HG03159 (cell line): ENCODE results near the gene MYH9.
"Not testable (repeated sequence)": the region's sequence is repeated elsewhere in the genome, so short reads cannot be mapped to it uniquely, and the experiment has no call there.

ENCODE experiments used
- ATAC-seq: cut with Tn5 transposase; IDR thresholded peaks from one replicate; pipeline ENCODE4 v1.9.1; 2021; ENCODE audit warnings: mild to moderate bottlenecking, moderate library complexity; ENCODE audit not compliant: unreplicated experiment

Gene MYH9

DNA sequence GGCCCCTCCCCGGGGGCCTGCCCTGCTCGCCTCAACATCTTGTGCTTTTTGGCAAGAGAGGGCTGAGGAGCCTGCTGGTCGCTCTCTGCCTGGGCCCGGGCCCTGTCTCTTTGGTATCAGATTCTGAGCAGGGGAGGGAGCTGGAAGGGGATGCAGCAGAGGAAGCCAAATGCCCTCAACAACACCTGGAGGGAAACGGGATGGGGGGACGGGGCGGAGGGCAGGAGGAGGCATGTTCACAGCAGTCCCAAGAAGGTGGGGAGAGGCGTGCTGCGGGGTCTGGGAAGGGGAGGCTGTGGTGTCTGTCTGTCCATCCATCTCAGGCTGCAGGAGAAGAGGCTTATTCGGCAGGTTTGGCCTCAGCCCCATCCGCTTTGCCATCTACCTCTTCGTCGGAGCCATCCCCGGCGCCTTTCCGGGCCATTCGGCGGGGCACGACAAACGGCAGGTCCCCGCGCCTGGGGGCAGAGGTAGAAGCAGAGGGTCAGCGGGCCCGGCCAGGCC is 105.4 kb downstream of the MYH9 start:
- ATAC-seq, result no peak

DNA sequence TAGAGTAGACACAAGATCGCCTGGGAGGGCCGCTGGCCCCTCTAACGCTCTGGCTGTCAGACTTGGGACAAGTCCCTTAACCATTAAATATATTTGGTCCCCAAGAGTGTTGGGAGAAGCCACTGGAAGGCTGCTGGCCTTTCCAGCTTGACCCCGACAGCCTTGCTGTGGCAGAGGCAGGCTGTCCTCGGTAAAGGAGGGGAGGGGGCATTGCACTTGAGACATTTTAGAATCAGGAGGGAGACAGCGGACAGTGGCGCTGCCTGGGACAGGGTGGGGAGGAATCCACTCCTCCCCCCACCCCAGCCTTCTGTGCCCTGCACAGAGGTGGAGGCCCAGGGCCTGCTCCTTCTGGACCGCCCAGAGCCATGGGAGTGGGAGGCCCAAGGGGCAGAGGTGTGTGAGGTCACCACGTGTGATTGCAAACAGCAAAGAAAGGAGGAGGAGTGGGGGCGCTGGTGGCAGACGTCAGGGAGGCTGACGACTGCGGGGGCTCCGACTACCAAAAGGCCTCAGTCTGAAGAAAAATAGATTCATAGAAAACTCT is 105.9 kb downstream of the MYH9 start:
- ATAC-seq, result no peak

- no peak for ATAC-seq
These were observed 107.4 kb downstream of the MYH9 start for GRCh38 chr22:36280379-36280778.

DNA sequence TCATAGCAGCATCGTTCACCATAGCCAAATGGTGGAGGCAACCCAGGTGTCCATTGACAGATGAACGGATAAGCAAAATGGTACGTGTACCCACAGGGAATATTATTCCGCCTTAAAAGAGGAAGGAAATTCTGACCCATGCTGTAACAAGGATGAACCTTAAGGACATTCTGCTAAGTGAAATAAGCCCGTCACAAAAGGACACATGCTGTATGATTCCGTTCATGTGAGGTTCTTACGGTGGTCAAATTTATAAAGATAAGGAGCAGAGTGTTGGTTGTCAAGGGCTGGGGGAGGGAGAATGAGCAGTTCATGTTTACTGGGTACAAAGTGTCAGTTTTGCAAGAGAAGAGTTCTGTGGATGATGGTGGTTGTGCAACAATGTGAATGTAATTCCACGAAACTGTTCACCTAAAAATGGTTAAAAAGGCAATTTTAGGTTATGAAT is 108.5 kb downstream of the MYH9 start:
- no peak for ATAC-seq

- no peak for ATAC-seq
These were observed 110.1 kb downstream of the MYH9 start for GRCh38 chr22:36277482-36278291.

GRCh38 chr22:36274531-36274930 is 113.2 kb downstream of the MYH9 start:
- no peak for ATAC-seq

DNA sequence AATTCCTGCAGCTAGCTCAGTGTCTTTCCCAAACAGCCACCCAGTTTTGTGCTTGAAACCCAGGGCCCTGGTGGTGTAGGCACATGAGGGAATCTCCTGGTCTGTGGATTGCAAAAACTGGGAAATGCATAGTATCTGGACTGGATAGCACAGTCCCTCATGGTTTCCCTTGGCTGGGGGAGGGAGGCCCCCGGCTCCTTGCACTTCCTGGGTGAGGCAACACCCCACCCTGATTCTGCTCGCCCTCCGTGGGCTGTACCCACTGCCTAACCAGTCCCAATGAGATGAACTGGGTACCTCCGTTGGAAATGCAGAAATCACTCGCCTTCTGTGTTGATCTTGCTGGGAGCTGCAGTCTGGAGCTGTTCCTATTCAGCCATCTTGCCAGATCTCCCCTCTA is 115.8 kb downstream of the MYH9 start:
- ATAC-seq, result not testable (repeated sequence)

DNA sequence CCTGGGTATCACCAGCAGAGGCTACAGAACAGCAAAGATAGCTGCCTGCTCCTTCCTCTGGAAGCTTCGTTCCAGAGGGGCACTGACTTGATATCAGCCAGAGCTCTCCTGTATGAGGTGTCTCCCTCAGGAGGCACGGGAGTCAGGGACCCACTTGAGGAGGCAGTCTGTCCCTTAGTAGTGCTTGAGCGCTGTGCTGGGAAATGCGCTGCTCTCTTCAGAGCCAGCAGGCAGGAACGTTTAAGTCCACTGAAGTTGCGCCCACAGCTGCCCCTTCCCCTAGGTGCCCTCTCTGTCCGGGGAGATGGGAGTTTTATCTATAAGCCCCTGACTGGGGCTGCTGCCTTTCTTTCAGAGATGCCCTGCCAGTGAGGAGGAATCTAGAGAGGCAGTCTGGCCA is 116.5 kb downstream of the MYH9 start:
- not testable (repeated sequence) for ATAC-seq

- no peak for ATAC-seq
These were observed 119.8 kb downstream of the MYH9 start for GRCh38 chr22:36267896-36268485.

- no peak for ATAC-seq
These were observed 120.7 kb downstream of the MYH9 start for GRCh38 chr22:36267058-36267457.

GRCh38 chr22:36263886-36264664 is 123.7 kb downstream of the MYH9 start:
- ATAC-seq, result not testable (repeated sequence)

DNA sequence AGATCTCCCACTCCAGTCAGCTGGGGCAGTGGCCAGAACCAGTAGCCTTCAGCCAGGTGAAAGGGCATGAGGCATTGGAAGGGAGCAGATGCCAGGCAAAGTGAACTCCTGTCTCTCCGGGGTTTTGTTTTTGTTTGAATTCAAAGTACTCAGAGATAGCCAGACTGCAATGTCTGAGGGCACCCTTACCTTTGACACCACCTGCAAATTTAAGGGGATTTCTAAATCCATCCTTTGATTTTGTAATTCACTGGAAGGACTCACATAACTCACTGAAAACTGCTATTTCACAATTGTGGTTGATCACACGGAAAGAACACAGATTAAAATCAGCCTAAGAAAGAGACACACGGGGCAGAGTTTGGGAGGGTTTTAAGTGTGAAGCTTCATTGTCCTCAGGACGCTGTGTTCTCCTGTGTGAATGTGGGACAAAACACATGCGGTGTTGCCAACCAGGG is 124.5 kb downstream of the MYH9 start:
- ATAC-seq, result not testable (repeated sequence)

DNA sequence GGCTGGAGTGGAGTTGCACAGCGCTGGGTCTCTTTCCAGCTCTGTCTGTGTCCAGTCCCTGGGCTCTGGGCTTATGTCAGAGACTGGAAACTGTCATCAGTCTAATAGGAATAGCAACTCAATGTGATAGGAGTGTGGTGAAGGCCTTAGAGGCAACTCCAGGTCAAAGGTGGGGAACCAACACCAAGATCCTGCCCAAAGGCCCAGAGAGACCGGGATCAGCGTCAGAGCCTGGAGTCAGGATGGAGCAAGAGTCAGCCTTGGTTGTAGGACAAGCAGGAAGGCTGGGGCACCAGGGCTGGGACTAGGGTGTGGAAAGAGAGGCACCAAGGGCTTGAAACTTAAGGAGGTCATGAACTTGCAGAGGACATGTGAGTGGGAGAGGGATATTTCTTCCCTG is 125.5 kb downstream of the MYH9 start:
- ATAC-seq, result not testable (repeated sequence)

DNA sequence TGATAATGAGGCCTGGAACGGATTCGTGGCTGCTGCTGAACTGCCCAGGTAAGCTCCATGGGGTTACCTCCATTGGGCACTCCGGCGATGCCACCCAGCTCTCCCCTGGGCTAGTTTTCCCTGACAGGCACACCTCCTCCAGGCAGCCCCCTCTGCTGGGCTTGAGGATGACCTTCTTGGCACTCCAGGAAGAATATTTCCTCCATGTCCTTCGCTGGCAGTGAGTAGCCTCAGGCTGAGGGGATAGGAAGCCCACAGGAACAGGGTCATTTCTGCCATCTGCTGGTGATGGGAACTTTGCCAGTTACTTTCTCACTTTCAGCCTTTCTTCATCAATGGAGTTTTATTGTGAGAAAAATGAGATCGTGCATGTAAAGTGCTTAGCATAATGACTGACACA is 126.1 kb downstream of the MYH9 start:
- not testable (repeated sequence) for ATAC-seq

- ATAC-seq, result no peak
These were observed 128.0 kb downstream of the MYH9 start for GRCh38 chr22:36259615-36260300.

- no peak for ATAC-seq
These were observed 128.8 kb downstream of the MYH9 start for GRCh38 chr22:36258701-36259614.

GRCh38 chr22:36257948-36258670 is 129.7 kb downstream of the MYH9 start:
- ATAC-seq, result no peak

- ATAC-seq, result no peak
These were observed 130.5 kb downstream of the MYH9 start for GRCh38 chr22:36257308-36257707.

- ATAC-seq, result no peak
These were observed 131.3 kb downstream of the MYH9 start for GRCh38 chr22:36256478-36256877.
